Tibial nerve (tissue), 4 donors: Measurements from ENCODE around the gene CEBPA. TPM values are rescaled to one million over a fixed set of nuclear protein-coding genes. Genes with fewer than 3 reads are reported as not detected.
A peak's percentile ranks its signal among the peaks of the same experiment; 100 is the strongest.

ENCODE experiments used
- DNase-seq, 2 donors: peaks; one replicate each; pipeline ENCODE4 v3.0.0-alpha.2; 2019; ENCODE audit warnings: low spot score in 2 of 2
- H3K27ac ChIP-seq, 4 donors: fragments of 200-600 bp; sonication (generic) in 3 of 4; one replicate each; pipeline ENCODE4 v1.5.1; 2017 to 2019; ENCODE audit warnings: mild to moderate bottlenecking in 1 of 4
- H3K27me3 ChIP-seq, 2 donors: fragments of 200-600 bp; sonication (generic) in 1 of 2; one replicate each; pipeline versions ENCODE4 v1.5.1 to v1.6.0; 2017 to 2019
- H3K36me3 ChIP-seq, 3 donors: fragments of 200-600 bp; sonication (generic); one replicate each; pipeline ENCODE4 v1.5.1; 2018 to 2019
- H3K4me1 ChIP-seq, 4 donors: fragments of 200-600 bp; sonication (generic) in 3 of 4; one replicate each; pipeline ENCODE4 v1.5.1; 2017 to 2019
- H3K4me3 ChIP-seq, 4 donors: fragments of 200-600 bp; sonication (generic) in 3 of 4; one replicate each; pipeline ENCODE4 v1.5.1; 2017 to 2019; ENCODE audit warnings: mild to moderate bottlenecking in 1 of 4, moderate library complexity in 1 of 4
- H3K9me3 ChIP-seq, 4 donors: fragments of 200-600 bp; sonication (generic) in 3 of 4; one replicate each; pipeline ENCODE4 v1.5.1; 2017 to 2019
- EP300 ChIP-seq, 2 donors: sonication (generic); formaldehyde crosslinking; IDR thresholded peaks; one replicate each; pipeline ENCODE4 v1.6.1; 2017; ENCODE audit warnings: antibody characterized with exemption in 2 of 2, mild to moderate bottlenecking in 1 of 2
- POLR2A ChIP-seq, 2 donors: fragments of 450-650 bp; IDR thresholded peaks; one replicate each; pipeline ENCODE4 v1.6.1; 2017; ENCODE audit warnings: antibody characterized with exemption in 2 of 2, mild to moderate bottlenecking in 2 of 2, moderate library complexity in 2 of 2
- WGBS, 2 donors: methylation state at CpG; one replicate each; pipeline ENCODE4 v1.1.5; 2018; 5-methylcytosine and 5-hydroxymethylcytosine counted together
- total RNA-seq, 4 donors: library from RNA; depleted of rRNA; stranded (reverse); fragments of >200 nt; gene quantifications; one replicate each; pipeline ENCODE4 v1.1.0, GENCODE V29; 2016
- TF ChIP-seq, protein P1 (sequence below), 5 experiments: fragments of 200-600 bp in 3 of 5; fragments of 450-650 bp in 2 of 5; sonication (generic) in 3 of 5; IDR thresholded peaks; one replicate each; pipeline ENCODE4 v1.5.1; 2016 to 2019; ENCODE audit warnings: antibody characterized with exemption in 5 of 5, mild to moderate bottlenecking in 3 of 5, moderate library complexity in 2 of 5

CEBPA gene
- 100 to 1,000 TPM in 1 of 4 donors, 10 to 100 TPM in 3; 33.9 to 204 (median 65.4) TPM for total RNA-seq

DNA sequence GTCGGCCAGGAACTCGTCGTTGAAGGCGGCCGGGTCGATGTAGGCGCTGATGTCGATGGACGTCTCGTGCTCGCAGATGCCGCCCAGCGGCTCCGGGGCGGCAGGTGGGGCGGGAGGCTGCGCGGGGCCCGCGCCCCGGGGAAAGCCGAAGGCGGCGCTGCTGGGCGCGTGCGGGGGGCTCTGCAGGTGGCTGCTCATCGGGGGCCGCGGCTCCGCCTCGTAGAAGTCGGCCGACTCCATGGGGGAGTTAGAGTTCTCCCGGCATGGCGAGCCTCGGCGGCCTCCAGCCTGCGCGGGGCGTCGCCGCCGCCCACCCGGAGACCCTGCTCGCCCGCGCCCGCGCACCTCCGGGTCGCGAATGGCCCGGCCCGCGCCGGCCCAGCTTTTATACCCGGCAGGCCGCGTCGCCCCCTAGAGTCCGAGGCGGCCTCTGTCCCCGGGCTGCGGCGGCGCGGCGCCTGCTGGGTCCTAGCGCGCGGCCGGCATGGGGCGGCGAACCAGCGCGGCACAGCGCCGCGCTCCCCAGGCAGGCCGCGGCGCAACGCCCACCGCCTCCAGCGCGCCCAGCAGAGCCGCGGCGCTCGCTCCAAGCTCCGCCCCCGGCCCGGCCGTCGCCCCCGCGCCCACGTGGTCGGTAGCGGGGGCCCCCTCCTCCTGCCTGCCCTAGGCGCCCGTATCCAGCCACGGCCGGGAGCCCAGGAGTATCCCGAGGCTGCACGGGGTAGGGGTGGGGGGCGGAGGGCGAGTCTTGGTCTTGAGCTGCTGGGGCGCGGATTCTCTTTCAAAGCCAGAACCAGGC lies at the start of gene CEBPA:
TSS of gene CEBPA (minus strand) at position 360 of the 799 bp plus-strand sequence. CDS start at position 240, 120 bp downstream.
- Histone ChIP-seq H3K36me3 (no peaks in the 10 kb centered on the region), H3K4me3 (peak within 1 kb of the TSS; percentile 46 to 91 (median 84)), H3K27ac (peak within 1 kb of the TSS in 3 of 4 donors; percentile 79 to 90 (median 85)), H3K9me3 (no peaks in the 10 kb centered on the region), H3K4me1 (peaks cover 0 to 46% (median 8%) of the 10 kb centered on the region in 4 donors), H3K27me3 (peaks cover 0 to 18% of the 10 kb centered on the region in 2 donors)
- WGBS, 2 donors: 0% methylated on average over 40 of the region's 111 CpGs; no CpG with 5 or more reads in 1 of the 2 donors
- DNase-seq: peak; percentile 46 to 53
- TF ChIP-seq POLR2A (IDR thresholded peaks at IDR 0.05) (peak; percentile 81 to 84), EP300 (IDR thresholded peaks at IDR 0.05) (no peak)
- TF ChIP-seq, protein P1, sequence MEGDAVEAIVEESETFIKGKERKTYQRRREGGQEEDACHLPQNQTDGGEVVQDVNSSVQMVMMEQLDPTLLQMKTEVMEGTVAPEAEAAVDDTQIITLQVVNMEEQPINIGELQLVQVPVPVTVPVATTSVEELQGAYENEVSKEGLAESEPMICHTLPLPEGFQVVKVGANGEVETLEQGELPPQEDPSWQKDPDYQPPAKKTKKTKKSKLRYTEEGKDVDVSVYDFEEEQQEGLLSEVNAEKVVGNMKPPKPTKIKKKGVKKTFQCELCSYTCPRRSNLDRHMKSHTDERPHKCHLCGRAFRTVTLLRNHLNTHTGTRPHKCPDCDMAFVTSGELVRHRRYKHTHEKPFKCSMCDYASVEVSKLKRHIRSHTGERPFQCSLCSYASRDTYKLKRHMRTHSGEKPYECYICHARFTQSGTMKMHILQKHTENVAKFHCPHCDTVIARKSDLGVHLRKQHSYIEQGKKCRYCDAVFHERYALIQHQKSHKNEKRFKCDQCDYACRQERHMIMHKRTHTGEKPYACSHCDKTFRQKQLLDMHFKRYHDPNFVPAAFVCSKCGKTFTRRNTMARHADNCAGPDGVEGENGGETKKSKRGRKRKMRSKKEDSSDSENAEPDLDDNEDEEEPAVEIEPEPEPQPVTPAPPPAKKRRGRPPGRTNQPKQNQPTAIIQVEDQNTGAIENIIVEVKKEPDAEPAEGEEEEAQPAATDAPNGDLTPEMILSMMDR (IDR thresholded peaks at IDR 0.05): peak; percentile 44 to 94 (median 71)

DNA sequence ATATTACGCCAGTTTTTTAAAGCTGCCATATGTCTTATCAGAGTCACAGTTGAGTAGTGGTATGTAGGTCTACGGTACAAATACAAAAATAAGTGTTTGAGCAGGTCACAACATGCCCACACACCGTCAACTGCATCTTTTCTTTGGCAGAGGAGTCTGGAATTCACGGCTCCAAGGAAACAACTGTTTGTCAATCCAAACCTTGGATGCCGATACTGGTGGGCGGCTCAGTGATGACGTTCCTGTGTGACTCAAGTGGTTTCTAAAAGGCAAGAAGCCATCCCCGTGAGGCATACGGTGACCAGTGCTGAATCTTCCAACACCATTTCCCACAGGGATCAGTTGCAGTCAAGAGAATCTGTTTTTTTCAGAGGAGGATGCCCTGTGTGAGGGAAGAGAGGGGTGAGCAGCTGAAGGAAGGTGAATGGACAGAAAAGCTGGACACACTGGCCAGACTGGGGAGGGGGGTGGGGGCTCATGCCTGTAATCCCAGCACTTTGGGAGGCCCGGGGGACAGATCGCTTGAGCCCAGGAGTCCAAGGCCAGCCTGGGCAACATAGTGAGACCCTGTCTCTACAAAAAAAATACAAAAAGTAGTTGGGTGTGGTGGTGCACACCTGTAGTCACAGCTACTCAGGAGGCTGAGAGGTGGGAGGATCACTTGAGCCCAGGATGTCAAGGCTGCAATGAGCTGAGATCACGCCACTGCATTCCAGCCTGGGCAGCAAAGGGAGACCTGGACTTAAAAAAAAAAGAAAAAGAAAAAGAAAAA lies 48.4 kb upstream of the CEBPA start:
- no peak overlapping the region for H3K4me3 ChIP-seq
- no peaks in the 10 kb centered on the region for H3K27me3 ChIP-seq
- 57 to 59% methylated on average over 12 of the region's 12 CpGs for WGBS, 2 donors
- no peak for DNase-seq
- peaks cover 0 to 5% (median 0%) of the 10 kb centered on the region in 4 donors for H3K4me1 ChIP-seq
- H3K27ac ChIP-seq: no peak overlapping the region
- H3K9me3 ChIP-seq: peaks cover 0 to 8% (median 2%) of the 10 kb centered on the region in 4 donors
- H3K36me3 ChIP-seq: no peaks in the 10 kb centered on the region
- TF ChIP-seq, protein P1 (IDR thresholded peaks at IDR 0.05): no peak
- TF ChIP-seq EP300 (IDR thresholded peaks at IDR 0.05): no peak
- no peak for TF ChIP-seq POLR2A (IDR thresholded peaks at IDR 0.05)

DNA sequence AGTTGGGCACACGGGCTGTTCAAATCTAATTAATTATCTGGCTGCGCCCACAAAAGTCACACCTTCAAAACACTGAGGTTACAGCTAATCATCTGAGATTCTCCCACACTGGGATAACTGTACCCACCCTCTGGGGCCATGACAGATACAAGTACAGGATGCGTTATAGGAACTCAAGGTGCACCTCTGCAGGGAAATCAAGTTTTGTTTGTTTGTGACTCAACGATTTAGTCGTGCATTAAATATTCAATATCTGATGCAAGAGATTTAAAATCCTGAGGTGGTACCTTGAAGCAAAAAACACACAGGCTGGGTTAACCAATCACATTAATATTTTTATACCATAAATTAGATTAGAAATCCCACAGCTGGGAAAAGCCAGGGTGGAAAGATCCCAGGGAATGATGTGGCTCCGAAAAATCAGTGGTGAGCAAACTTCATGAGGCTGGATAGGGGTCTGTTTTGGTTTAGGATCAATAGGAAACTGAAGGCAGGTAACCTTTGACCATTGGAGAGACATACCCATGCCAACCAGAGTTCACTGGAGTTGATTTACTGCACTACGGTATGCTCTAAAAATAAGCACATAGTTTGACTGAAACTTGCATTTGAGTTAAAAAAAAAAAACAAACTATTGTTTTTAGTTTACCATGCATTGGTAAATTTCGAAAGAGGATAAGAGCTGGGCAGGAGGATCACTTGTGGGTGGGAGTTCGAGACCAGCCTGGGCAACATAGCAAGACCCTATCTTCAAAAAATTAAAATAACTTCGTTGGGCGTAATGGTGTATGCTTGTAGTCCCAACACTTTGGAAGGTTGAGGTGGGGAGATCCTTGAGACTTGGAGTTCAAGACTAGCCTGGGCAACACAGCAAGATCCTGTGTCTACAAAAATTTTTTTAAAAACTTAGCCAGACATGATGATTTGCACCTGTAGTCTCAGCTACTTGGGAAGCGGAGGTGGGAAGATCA lies 47.3 kb upstream of the CEBPA start:
- Histone ChIP-seq H3K27ac (no peak overlapping the region), H3K4me3 (no peak overlapping the region), H3K9me3 (no peaks in the 10 kb centered on the region), H3K27me3 (no peaks in the 10 kb centered on the region), H3K4me1 (peaks cover 0 to 10% (median 0%) of the 10 kb centered on the region in 4 donors), H3K36me3 (no peaks in the 10 kb centered on the region)
- no peak for DNase-seq
- 88 to 90% methylated on average over 12 of the region's 12 CpGs for WGBS, 2 donors
- TF ChIP-seq POLR2A (IDR thresholded peaks at IDR 0.05): no peak

DNA sequence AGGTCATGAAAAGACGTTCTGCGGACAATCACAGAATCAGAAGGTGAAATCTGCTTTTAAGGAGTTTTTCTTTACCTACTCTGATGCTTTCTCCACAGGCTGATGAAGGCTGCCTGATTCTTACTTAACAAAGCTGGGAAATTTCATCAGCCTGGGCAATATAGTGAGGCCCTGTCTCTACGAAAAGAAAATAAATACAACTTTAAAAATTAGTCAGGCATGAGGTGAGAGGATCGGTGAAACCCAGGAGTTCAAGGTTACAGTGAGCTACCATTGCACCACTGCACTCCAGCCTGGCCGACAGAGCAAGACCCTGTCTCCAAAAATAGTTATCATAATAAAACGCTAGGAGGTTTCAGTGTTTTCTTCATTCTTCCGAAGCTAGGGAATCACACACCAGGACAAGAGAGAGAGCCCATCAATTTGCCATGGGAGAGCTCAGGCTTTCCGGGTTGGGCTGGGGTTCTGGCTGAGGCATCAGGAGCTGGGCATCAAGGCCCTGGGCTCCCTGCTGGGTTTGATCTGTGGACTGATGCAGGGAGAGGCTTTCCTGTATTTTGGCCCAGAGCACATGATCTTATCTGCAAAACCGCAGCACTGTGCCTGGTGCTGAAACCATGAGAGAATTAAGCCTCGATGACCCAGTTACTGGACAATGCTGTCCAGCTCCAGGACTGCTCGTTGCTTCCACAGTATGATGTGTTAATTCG lies 46.1 kb upstream of the CEBPA start:
- Histone ChIP-seq H3K9me3 (no peaks in the 10 kb centered on the region), H3K4me1 (peaks cover 0 to 19% (median 0%) of the 10 kb centered on the region in 4 donors), H3K36me3 (no peaks in the 10 kb centered on the region), H3K27ac (no peak overlapping the region), H3K27me3 (no peaks in the 10 kb centered on the region), H3K4me3 (no peak overlapping the region)
- no peak for DNase-seq
- TF ChIP-seq, protein P1 (IDR thresholded peaks at IDR 0.05): no peak
- TF ChIP-seq POLR2A (IDR thresholded peaks at IDR 0.05) (no peak), EP300 (IDR thresholded peaks at IDR 0.05) (no peak)
- WGBS, 2 donors: 69 to 70% methylated on average over 12 of the region's 12 CpGs
